IPS-18a (cell line): ENCODE data around the gene OR1J1.

ENCODE experiments used
- H3K27ac ChIP-seq: one replicate; pipeline ENCODE4 v1.5.1; 2013; ENCODE audit warnings: low read length
- H3K27me3 ChIP-seq: one replicate; pipeline ENCODE4 v1.6.1; 2013; ENCODE audit warnings: mild to moderate bottlenecking, low read length; ENCODE audit not compliant: control insufficient read depth, insufficient read depth
- H3K36me3 ChIP-seq: one replicate; pipeline ENCODE4 v1.6.1; 2013; ENCODE audit warnings: low read depth, low read length; ENCODE audit not compliant: control insufficient read depth
- H3K4me1 ChIP-seq: one replicate; pipeline ENCODE4 v1.6.1; 2013; ENCODE audit warnings: low read depth, low read length; ENCODE audit not compliant: control insufficient read depth
- H3K4me3 ChIP-seq: one replicate; pipeline ENCODE4 v1.5.1; 2013; ENCODE audit warnings: low read length
- H3K9ac ChIP-seq: one replicate; pipeline ENCODE4 v1.6.1; 2013; ENCODE audit warnings: mild to moderate bottlenecking, low read length, moderate library complexity
- H3K9me3 ChIP-seq: one replicate; pipeline ENCODE4 v1.6.1; 2013; ENCODE audit warnings: low read depth, low read length; ENCODE audit not compliant: control insufficient read depth

Gene OR1J1

GRCh38 chr9:122444041-122444733 is 33.5 kb downstream of the OR1J1 start:
- no peak overlapping the region for H3K27ac ChIP-seq
- H3K4me3 ChIP-seq: no peak overlapping the region
- no peak overlapping the region for H3K9ac ChIP-seq
- peaks cover 59% of the 10 kb centered on the region for H3K9me3 ChIP-seq
- H3K27me3 ChIP-seq: no peaks in the 10 kb centered on the region
- H3K36me3 ChIP-seq: no peaks in the 10 kb centered on the region
- H3K4me1 ChIP-seq: no peaks in the 10 kb centered on the region

GRCh38 chr9:122442568-122442967 is 35.2 kb downstream of the OR1J1 start:
- Histone ChIP-seq H3K27me3 (no peaks in the 10 kb centered on the region), H3K9ac (no peak overlapping the region), H3K4me1 (no peaks in the 10 kb centered on the region), H3K36me3 (no peaks in the 10 kb centered on the region), H3K9me3 (peaks cover 61% of the 10 kb centered on the region), H3K4me3 (no peak overlapping the region), H3K27ac (no peak overlapping the region)
